A549 (cell line): Measurements from ENCODE around the gene MYH15.

Source experiments
- BCL3 ChIP-seq: fragments of >200 bp; sonication (Bioruptor Twin); formaldehyde crosslinking; IDR thresholded peaks from 3 replicates; pipeline ENCODE4 v1.6.1; 2016
- CBX2 ChIP-seq: fragments of 200-600 bp; sonication (generic); IDR thresholded peaks from 2 replicates; pipeline ENCODE4 v1.6.1; 2016; ENCODE audit warnings: low read depth, mild to moderate bottlenecking, borderline replicate concordance
- CTCF ChIP-seq: fragments of >200 bp; sonication (Bioruptor Twin); formaldehyde crosslinking; IDR thresholded peaks from 3 replicates; pipeline ENCODE4 v1.5.1; 2016
- EHMT2 ChIP-seq: fragments of 200-600 bp; sonication (generic); IDR thresholded peaks from 2 replicates; pipeline ENCODE4 v1.6.1; 2016; ENCODE audit warnings: antibody characterized with exemption, low read depth, mild to moderate bottlenecking, moderate library complexity
- EP300 ChIP-seq, 2 experiments: fragments of >200 bp; sonication (Bioruptor Twin); formaldehyde crosslinking; IDR thresholded peaks; 2 replicates in 1 of 2; 3 replicates in 1 of 2; pipeline ENCODE4 v1.6.1; 2016 to 2017
- MAZ ChIP-seq: fragments of 150-350 bp; IDR thresholded peaks from 2 replicates; pipeline ENCODE4 v1.6.1; 2014; ENCODE audit warnings: antibody characterized with exemption, low read depth, low read length, borderline replicate concordance
- POLR2A ChIP-seq: IDR thresholded peaks from 2 replicates; pipeline ENCODE4 v1.6.1; 2012; ENCODE audit warnings: mild to moderate bottlenecking, low read length
- RAD21 ChIP-seq, 2 experiments: fragments of >200 bp in 1 of 2; sonication (Bioruptor Twin) in 1 of 2; formaldehyde crosslinking in 1 of 2; IDR thresholded peaks in 1 of 2; conservative IDR thresholded peaks in 1 of 2; 2 replicates in 1 of 2; 3 replicates in 1 of 2; pipeline ENCODE4 v1.6.1; 2012 to 2018; ENCODE audit warnings: inconsistent platforms in 1 of 2
- RCOR1 ChIP-seq: fragments of 150-350 bp; IDR thresholded peaks from 2 replicates; pipeline ENCODE4 v1.6.1; 2014; ENCODE audit warnings: antibody characterized with exemption, low read length, low read depth
- ZSCAN20 ChIP-seq: fragments of 250-450 bp; sonication (Bioruptor Pico); IDR thresholded peaks from 2 replicates; pipeline ENCODE4 v1.8.0; 2022; ENCODE audit warnings: mild to moderate bottlenecking, moderate library complexity
- TF ChIP-seq, protein P1 (sequence below): IDR thresholded peaks from 2 replicates; pipeline ENCODE4 v1.6.1; 2012

GRCh38 chr3:108494906-108495531 is 15.4 kb downstream of the MYH15 start:
- no peak for TF ChIP-seq POLR2A
- TF ChIP-seq ZSCAN20 (CRISPR knock-in tag) = no peak
- TF ChIP-seq CTCF = no peak
- no peak for TF ChIP-seq MAZ
- TF ChIP-seq EP300 (IDR thresholded peaks at IDR 0.05) = no peak
- no peak for TF ChIP-seq CBX2
- TF ChIP-seq RAD21 (conservative IDR thresholded peaks at IDR 0.05 in 1 of 2, IDR thresholded peaks at IDR 0.05 in 1 of 2) = no peak
- TF ChIP-seq, protein P1, sequence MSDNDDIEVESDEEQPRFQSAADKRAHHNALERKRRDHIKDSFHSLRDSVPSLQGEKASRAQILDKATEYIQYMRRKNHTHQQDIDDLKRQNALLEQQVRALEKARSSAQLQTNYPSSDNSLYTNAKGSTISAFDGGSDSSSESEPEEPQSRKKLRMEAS = no peak
- no peak for TF ChIP-seq BCL3
- no peak for TF ChIP-seq RCOR1
- no peak for TF ChIP-seq EHMT2
